GM18909 (cell line): ENCODE data around the gene MMP8.
"Not testable (repeated sequence)": the region's sequence is repeated elsewhere in the genome, so short reads cannot be mapped to it uniquely, and the experiment has no call there.

Source experiments
- ATAC-seq: cut with Tn5 transposase; IDR thresholded peaks from one replicate; pipeline ENCODE4 v1.9.1; 2021; ENCODE audit warnings: mild to moderate bottlenecking; ENCODE audit not compliant: unreplicated experiment, poor library complexity

Gene MMP8, protein sequence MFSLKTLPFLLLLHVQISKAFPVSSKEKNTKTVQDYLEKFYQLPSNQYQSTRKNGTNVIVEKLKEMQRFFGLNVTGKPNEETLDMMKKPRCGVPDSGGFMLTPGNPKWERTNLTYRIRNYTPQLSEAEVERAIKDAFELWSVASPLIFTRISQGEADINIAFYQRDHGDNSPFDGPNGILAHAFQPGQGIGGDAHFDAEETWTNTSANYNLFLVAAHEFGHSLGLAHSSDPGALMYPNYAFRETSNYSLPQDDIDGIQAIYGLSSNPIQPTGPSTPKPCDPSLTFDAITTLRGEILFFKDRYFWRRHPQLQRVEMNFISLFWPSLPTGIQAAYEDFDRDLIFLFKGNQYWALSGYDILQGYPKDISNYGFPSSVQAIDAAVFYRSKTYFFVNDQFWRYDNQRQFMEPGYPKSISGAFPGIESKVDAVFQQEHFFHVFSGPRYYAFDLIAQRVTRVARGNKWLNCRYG

DNA sequence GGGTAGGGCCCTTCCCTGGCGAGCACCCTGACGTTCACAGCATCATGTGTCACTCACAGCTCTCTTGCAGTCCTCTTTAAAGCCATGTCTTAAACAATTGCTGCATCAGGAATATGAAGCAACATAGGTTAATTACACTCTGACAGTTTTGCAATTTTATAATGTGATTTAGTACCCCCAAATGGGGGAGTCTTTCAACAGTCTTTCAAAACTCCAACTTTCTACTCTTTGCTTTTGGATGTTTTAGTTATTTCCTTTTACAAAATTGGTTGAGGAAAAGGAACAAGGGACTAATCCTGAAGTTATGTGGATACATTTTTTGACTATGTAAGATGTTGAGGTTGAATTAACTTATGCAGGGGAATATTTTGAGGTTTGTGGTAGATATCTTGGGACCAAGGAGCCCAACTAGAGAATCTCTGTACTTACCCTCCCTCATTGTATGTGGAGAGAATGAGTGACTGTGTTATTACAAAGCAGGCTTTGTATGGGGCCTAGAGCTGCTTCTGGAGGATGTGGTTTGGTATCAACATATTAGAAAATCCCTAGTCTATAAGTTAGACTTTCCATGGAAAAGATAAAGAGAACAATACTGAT, at the start of gene MMP8:
Gene MMP8 (minus strand): TSS at position 51 of the 597 bp plus-strand sequence. CDS start 99 bp downstream, outside the sequence.
- ATAC-seq = no peak

DNA sequence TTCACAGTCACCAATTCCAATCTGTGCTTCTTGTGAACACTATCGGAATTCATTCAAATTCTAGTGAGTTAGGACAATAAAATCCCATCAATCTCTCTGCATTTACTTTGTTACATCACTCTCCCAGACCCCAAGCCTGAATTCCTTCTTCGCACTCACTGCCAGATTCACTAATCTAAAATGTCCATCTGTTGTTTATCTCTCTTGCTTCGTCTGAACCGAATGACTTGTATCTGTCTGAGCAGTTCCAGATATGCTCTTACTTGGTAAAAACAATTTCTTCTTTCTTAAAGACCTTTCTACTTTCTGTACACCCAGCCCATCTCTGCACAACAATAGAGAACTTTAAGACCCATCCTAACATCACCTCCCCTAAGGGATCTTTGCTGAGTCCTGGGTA, 48.6 kb upstream of the MMP8 start:
- no peak for ATAC-seq

DNA sequence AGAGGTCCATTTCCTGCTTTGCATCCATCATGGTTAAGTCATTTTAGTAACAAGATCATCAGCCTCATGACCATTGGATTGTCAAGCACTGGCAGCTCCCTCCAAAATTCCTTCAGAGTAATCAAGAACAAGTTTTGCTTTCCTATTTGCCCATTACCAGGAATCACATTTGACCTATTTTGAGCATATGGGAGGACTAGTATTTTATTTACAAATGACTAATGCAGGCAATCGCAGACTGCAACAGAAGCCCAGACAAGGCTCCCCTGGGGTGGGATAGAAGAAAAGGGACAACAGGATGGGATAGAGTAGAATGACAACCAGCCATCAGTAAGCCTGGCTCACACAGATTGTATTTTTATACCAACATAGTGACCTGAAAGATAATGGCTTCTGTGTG, 46.6 kb upstream of the MMP8 start:
- no peak for ATAC-seq

DNA sequence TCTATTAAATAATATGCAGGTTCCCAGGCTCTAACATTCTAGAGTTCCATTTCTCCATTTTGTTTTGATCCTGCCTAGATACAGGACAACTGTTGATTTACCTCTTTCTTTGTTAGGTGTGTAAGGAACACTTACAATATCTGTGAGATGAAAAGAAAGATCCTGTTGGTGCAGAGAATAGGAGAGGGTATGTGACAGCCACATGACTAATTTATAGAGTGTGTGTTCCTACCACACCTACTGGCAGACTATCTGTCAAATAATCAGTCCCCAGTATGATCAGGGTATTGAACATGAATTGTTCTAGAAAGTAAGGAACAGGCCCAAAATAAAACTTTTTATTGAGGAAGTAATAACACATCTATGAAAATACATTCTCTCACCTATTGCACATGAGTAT, 45.4 kb upstream of the MMP8 start:
- ATAC-seq = no peak

DNA sequence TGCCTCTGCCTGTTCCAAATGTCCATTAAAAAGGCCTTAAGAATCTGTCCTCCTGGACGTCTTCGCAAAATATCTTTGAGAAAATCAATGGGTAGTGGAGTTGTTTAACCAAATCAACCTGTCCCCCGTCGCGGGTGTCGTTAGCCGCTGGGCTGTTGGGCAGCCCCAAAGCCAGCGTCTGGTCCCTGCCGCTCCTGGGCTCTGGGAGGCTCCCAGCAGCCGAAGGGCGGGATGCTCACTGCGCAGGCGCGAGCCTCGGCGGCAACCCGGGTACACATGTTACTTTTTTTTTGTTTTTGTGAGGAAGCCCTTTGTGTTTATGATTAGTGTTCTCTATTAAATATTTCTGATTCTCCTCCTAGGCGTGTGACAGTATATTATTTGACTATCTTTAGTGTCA, 43.0 kb upstream of the MMP8 start:
- ATAC-seq = no peak

DNA sequence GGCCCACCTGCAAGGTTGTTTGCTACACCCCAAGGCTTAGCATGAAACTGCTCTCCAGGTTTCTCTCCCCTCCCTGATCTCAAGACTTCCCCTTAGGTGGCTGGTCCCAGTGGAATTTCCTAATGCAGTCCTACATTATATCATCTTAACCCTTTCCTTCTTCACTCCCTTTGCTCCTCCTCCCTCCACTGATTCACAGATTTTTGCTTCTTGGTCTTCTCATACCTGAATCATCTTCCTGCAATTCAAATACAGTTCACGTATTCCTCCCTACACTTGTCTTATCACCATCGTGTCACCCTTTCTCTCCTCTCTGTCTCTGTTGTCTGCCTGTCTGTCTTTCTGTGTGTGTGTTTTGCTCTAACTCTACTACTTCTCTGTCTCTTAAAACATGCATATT, 38.7 kb upstream of the MMP8 start:
- ATAC-seq = no peak

DNA sequence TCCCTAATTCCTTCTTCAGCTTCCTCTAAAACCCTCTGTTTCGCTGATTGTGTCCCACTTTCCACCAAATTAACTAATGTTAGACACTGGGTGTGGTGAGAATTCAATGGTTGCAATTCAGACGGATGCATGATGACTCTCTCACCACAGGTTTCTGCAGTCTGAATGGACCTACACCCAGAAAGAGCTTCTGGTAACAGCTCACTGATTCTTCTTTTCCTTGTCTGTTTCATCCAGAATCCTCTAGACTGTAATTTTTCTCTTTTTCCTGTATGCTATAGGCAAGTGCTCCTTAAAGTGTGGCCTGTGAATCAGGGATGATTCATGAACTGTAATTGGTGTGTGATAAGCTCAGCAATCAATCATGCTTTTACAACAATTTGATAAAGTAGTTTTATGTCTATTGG, 37.6 kb upstream of the MMP8 start:
- ATAC-seq = no peak

DNA sequence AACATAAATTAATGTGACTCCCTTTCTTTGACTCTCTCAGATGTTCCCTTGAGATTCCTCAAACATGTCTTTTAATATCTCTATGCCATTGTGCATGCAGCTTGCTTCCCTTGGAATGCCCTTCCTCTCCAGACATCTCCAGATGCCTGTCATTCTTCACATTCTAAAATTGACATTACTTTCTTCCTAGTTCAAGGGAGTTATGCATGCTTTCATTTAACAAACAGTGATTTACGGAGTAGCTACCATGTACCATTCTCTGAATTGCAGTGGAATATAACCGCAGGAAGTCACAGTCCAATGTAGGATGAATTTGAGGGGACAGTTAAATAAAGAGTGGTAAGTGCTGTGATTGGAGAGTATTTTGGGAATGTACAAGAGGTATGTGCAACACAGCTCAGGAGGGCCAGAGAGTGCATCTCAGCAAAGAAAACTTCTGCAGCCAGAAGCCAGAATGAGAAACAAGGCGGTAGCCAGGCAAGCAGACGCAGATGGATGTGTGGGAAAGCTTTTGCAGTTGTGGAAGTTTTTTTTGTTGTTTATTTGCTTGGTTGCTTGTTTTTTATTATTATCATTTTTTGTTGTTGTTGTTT, 37.0 kb upstream of the MMP8 start:
- ATAC-seq = no peak

DNA sequence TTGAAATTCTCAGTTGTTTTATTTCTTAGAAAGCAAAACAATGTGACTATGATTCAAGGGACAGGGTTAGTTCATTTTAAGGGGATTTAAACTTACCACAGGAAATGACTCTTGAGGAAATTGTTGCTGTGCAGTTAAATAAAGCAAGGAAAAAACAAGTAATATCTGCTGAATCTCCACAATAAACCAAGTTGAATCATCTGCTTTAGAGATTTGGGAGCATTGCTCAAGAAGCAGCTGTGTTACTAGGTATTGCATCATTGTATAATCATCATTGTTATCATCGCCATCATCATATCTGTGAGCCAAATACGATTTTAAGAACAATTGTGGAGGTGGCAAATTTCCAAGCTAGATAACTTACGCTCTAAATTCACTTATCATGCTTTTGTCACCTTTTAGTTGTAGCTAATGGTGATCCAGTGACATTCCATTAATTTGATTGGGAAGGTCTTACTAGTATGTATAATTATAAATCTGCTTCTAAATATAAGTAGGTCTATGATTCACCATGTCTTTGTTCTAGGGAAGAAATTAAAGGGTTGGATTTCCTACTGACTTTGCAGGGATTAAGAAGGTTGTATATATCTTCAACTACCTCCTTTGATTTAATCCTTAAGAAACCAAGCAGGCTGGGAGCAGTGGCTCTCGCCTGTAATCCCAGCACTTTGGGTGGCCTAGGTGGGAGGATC, 35.7 kb upstream of the MMP8 start:
- no peak for ATAC-seq

DNA sequence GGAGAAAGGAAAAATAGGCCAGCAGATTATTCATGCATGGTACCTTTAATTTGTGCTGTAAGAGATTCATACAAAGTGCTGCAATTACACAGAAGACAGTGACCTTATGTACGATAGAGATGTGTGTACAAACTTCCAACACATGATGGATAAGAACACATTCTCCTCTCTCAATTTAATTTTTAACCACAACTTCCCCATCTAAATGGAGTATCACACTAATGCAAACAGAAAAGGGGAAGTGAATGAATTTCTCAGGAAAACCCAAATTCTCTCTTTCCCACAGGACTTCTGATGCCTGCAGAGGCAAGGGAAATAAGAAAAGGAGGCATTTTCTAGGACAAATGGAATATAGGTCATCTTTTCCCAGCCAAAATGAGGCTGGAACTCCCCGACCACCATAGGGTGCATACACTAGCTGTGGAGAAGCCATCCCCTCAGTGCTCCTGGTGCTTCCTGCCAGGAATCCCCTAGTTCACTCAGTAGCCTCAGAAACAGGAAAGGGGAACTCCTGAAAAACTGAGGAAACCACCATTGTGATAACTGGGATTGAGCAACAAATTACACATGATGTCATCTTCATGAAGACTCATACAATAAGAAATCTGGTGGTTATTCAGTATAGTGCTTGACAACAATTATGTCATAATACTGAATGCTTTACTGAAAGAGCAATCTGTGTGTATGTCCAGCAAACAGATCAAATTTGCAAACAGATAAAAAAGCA, 33.2 kb upstream of the MMP8 start:
- no peak for ATAC-seq

DNA sequence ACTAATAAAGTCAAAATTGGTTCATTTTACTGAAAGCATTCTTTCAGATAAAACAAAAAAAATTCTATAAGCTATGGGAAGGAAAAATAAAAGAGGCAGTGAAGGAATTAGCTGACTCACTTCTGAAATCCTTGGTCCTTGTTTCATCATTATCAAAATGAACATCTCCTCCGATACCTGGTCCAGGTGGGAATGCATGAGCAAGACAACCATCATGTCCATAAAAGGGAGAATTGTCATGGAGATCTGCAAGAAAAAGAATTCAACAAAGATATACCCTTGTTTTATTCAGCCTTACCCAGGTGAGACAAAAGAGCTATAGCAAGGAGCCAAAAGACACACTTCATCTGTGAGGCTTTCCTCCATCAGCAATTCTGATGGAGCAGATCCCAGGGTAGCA, 28.5 kb upstream of the MMP8 start:
- ATAC-seq = no peak

DNA sequence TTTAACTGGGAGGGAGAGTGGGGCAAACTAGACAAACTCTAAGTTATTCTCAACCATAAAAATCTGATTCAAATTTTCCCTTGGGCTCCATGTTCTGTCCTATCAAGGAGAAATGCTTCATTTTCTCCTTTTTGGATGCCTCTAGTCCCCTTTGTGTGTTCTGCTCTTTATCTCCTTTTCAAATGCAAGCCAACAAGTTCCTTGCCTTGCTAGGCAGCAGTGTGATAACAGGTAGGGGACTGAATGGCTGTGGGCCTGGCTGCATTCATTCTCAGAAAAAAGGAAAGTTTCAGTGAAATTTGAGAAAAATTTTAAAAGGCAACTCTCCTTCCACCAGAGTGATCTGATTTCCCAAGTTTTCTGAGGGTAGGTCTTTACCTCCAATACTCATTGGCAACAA, 26.9 kb upstream of the MMP8 start:
- ATAC-seq = no peak

DNA sequence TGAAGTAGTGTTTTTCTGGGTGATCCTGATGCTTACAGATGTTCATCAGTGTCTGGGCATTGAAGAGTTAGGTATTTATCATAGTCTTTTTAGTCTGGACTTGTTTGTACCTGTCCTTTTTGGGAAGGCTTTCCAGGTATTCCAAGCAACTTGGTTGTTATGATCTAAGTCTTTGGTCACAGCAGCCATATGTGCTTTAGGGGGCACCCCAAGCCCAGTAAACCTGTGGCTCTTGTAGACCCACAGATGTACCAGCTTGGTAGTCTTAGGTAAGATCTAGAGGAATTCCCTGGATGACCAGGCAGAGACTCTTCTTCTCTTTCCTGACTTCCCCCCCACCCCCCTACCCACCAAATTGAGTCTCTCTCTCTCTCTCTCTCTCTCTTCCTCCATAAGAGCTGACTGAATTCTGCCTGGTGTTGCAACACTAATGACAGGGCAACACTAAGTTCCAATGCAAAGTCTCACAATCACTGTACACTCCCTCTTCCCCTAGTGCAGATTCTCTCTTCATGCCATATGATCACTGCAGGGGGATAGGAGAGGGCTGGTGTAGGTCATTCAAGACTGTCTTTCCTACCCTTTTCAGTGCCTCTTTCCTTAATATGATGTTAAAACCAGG, 24.5 kb upstream of the MMP8 start:
- no peak for ATAC-seq

DNA sequence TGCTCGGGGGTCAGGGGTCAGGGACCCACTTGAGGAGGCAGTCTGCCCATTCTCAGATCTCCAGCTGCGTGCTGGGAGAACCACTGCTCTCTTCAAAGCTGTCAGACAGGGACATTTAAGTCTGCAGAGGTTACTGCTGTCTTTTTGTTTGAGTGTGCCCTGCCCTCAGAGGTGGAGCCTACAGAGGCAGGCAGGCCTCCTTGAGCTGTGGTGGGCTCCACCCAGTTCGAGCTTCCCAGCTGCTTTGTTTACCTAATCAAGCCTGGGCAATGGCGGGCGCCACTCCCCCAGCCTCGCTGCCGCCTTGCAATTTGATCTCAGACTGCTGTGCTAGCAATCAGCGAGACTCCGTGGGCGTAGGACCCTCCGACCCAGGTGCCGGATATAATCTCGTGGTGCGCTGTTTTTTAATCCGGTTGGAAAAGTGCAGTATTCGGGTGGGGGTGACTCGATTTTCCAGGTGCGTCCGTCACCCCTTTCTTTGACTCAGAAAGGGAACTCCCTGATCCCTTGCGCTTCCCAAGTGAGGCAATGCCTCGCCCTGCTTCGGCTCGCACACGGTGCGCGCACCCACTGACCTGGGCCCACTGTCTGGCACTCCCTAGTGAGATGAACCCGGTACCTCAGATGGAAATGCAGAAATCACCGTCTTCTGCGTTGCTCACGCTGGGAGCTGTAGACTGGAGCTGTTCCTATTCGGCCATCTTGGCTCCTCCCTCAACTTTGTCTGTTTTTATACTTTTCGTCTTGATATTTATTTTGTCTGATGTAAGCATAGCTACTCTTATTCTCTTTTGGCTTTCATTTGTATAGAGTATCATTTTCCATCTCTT, 22.2 kb upstream of the MMP8 start:
- not testable (repeated sequence) for ATAC-seq

DNA sequence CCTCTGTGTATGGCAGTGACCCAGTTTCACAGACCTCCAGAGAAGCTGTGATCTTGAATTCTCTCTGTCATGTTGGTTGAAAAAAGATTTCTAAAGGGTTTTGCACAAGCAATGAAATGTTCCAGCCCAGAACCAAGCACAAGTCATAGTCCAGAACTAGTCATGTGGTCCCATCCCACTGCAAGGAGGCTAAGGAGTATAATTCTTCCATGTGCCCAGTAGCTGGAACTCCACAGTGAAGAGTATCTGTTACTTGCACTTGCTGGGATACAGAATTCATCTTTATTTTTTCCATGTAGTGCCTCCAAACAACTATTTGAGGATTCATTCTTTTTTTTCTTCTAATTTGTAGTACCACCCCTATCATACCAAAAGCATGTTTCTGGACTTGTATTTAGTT, 9.9 kb upstream of the MMP8 start:
- ATAC-seq = no peak

DNA sequence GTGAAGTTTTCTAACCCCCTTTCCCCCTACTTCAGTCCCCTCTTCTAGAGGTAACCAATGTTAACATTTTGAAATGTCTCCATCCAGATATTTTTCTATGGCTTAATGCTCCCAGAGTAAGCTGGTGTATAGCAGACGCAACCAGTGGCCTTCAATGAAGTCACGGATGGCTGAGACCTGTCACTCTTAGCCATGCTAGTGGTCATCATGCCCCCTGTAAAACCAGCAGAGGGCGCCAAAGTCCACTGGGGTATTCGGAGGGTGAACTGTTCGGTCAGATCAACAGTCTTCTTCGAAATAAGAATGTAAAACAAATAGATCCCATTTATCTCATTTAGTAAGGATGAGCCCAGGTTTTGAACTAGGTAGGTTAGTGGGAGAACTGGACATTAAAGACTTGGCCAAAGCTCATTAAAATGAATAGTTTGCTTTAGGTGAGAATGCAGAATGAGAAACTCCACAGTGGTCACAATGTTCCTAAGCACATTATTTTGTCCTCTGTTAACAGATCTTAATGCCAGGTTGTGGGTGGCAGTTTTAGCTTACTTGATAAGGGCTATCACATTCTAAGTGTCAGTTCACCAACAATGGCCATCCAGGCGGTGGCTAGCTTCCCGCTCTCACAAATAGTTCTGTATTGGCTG, 8.6 kb upstream of the MMP8 start:
- ATAC-seq = peak; percentile 91

DNA sequence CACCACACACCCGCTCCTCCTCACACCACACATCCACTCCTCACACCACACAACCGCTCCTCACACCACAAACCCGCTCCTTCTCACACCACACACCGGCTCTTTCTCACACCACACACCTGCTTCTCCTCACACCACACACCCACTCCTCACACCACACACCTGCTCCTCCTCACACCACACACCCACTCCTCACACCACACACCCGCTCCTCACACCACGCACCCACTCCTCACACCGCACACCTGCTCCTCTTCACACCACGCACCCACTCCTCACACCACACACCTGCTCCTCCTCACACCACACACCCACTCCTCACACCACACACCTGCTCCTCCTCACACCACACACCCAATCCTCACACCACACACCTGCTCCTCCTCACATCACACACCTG, 6.2 kb upstream of the MMP8 start:
- not testable (repeated sequence) for ATAC-seq
